ENCODE data around the gene ANXA4.

GRCh38 chr2:69798909-69799526 is 57.1 kb downstream of the ANXA4 start:
- no peak for TF ChIP-seq POLR2AphosphoS5 (IDR thresholded peaks at IDR 0.05; ENCODE audit: borderline replicate concordance, low read depth, low read length)
- no peak for TF ChIP-seq FOXP2 (optimal IDR thresholded peaks at IDR 0.05; ENCODE audit: control extremely low read depth, extremely low read length, insufficient read depth)
- TF ChIP-seq EZH2 (IDR thresholded peaks at IDR 0.05), result no peak

Measured in SK-N-MC (cell line).